ENCODE results near the gene PCNT. TPM values are rescaled to one million over a fixed set of nuclear protein-coding genes. Genes with fewer than 3 reads are reported as not detected.

The PCNT gene
- total RNA-seq, 1 donor from 2014 or later, result 11.1 TPM

GRCh38 chr21:46411236-46411635 is 87.3 kb downstream of the PCNT start:
- no peak for DNase-seq (ENCODE audit: low read depth)
- Histone ChIP-seq H3K4me3 (ENCODE audit: low read depth, low read length) (no peak overlapping the region), H3K36me3 (ENCODE audit: control insufficient read depth, insufficient read depth, low read length) (peaks cover 4% of the 10 kb centered on the region), H3K27me3 (ENCODE audit: control insufficient read depth, insufficient read depth, low read length) (no peaks in the 10 kb centered on the region)
- FAIRE-seq, result no peak
- no peak for TF ChIP-seq CTCF (IDR thresholded peaks at IDR 0.05; ENCODE audit: insufficient read depth, low read length, severe bottlenecking)

DNA sequence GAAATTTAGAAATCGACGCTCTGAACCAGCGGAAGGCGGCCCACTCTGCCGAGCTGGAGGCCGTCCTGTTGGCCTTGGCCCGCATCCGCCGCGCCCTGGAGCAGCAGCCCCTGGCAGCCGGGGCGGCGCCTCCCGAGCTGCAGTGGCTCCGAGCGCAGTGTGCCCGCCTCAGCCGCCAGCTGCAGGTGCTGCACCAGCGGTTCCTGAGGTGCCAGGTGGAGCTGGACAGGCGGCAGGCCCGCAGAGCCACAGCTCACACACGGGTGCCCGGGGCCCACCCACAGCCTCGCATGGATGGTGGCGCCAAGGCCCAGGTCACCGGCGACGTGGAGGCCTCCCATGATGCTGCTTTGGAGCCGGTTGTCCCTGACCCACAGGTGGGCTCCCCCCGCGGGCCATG is 87.7 kb downstream of the PCNT start:
- no peak for TF ChIP-seq CTCF (IDR thresholded peaks at IDR 0.05; ENCODE audit: insufficient read depth, low read length, severe bottlenecking)
- Histone ChIP-seq H3K27me3 (ENCODE audit: control insufficient read depth, insufficient read depth, low read length) (no peaks in the 10 kb centered on the region), H3K36me3 (ENCODE audit: control insufficient read depth, insufficient read depth, low read length) (peaks cover 6% of the 10 kb centered on the region), H3K4me3 (ENCODE audit: low read depth, low read length) (no peak overlapping the region)
- FAIRE-seq (no peak), DNase-seq (ENCODE audit: low read depth) (no peak)

DNA sequence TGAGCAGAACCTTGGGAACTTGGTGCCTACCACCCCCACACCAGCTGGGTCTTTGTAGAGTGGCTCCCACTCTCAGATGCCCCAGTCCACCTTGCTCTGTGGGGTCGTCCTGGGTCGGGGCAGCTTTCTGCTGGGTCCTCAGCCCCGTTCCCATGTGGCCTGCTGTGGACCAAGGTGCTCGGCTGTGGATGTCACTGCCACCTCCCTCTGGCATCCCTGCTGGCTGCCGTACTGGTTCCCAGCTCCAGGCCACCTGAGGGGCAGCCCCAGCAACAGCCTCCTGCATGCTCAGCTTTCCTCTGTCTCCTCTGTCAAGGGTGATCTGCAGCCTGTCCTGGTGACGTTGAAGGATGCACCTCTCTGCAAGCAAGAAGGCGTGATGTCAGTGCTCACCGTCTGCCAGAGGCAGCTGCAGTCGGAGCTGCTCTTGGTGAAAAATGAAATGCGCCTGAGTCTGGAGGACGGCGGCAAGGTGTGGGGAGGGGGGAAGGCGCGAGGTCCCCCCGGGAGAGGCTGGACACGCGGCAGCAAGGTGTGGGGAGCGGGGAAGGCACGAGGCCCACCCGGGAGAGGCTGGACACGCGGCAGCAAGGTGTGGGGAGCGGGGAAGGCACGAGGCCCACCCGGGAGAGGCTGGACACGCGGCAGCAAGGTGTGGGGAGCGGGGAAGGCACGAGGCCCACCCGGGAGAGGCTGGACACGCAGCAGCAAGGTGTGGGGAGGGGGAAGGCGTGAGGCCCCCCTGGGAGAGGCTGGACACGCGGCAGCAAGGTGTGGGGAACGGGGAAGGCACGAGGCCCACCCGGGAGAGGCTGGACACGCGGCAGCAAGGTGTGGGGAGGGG is 88.8 kb downstream of the PCNT start:
- no peak for FAIRE-seq
- TF ChIP-seq CTCF (IDR thresholded peaks at IDR 0.05; ENCODE audit: insufficient read depth, low read length, severe bottlenecking), result no peak
- DNase-seq (ENCODE audit: low read depth), result no peak
- H3K36me3 ChIP-seq (ENCODE audit: control insufficient read depth, insufficient read depth, low read length), result peaks cover 6% of the 10 kb centered on the region
- no peak overlapping the region for H3K4me3 ChIP-seq (ENCODE audit: low read depth, low read length)
- no peaks in the 10 kb centered on the region for H3K27me3 ChIP-seq (ENCODE audit: control insufficient read depth, insufficient read depth, low read length)

GRCh38 chr21:46413365-46413696 is 89.4 kb downstream of the PCNT start:
- TF ChIP-seq CTCF (IDR thresholded peaks at IDR 0.05; ENCODE audit: insufficient read depth, low read length, severe bottlenecking), result no peak
- Histone ChIP-seq H3K36me3 (ENCODE audit: control insufficient read depth, insufficient read depth, low read length) (peaks cover 8% of the 10 kb centered on the region), H3K4me3 (ENCODE audit: low read depth, low read length) (no peak overlapping the region), H3K27me3 (ENCODE audit: control insufficient read depth, insufficient read depth, low read length) (no peaks in the 10 kb centered on the region)
- FAIRE-seq (no peak), DNase-seq (ENCODE audit: low read depth) (peak; percentile 41)

DNA sequence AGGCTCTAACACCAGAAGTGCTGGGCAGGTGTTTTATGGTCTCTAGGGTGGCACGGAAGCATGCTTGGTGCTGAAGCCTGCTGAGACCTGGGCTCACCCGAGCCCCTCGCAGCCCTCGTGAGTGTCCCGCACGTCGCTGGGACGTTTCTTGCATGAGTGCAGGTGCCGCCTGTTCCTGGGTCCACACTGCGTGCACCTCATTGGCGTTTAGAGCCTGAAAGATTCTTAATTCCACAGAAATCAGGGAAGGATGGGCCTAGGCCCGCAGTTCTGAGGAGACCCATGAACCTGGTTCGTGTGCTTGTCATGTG is 91.0 kb downstream of the PCNT start:
- H3K27me3 ChIP-seq (ENCODE audit: control insufficient read depth, insufficient read depth, low read length), result no peaks in the 10 kb centered on the region
- DNase-seq (ENCODE audit: low read depth) (no peak), FAIRE-seq (no peak)
- TF ChIP-seq CTCF (IDR thresholded peaks at IDR 0.05; ENCODE audit: insufficient read depth, low read length, severe bottlenecking), result no peak
- H3K4me3 ChIP-seq (ENCODE audit: low read depth, low read length), result no peak overlapping the region
- H3K36me3 ChIP-seq (ENCODE audit: control insufficient read depth, insufficient read depth, low read length), result peaks cover 15% of the 10 kb centered on the region

GRCh38 chr21:46416551-46416950 is 92.6 kb downstream of the PCNT start:
- H3K36me3 ChIP-seq (ENCODE audit: control insufficient read depth, insufficient read depth, low read length), result peaks cover 18% of the 10 kb centered on the region
- H3K27me3 ChIP-seq (ENCODE audit: control insufficient read depth, insufficient read depth, low read length), result no peaks in the 10 kb centered on the region
- TF ChIP-seq CTCF (IDR thresholded peaks at IDR 0.05; ENCODE audit: insufficient read depth, low read length, severe bottlenecking), result no peak
- FAIRE-seq, result no peak
- no peak for DNase-seq (ENCODE audit: low read depth)
- H3K4me3 ChIP-seq (ENCODE audit: low read depth, low read length), result no peak overlapping the region
